GM12801 (cell line): ENCODE measurements around the gene SCUBE3.

ENCODE experiments used
- TF ChIP-seq, protein P1 (sequence below): IDR thresholded peaks from one replicate; pipeline ENCODE4 v1.5.1; 2011; ENCODE audit warnings: control low read depth; ENCODE audit not compliant: insufficient read length; ENCODE audit errors: extremely low read depth

Gene SCUBE3

DNA sequence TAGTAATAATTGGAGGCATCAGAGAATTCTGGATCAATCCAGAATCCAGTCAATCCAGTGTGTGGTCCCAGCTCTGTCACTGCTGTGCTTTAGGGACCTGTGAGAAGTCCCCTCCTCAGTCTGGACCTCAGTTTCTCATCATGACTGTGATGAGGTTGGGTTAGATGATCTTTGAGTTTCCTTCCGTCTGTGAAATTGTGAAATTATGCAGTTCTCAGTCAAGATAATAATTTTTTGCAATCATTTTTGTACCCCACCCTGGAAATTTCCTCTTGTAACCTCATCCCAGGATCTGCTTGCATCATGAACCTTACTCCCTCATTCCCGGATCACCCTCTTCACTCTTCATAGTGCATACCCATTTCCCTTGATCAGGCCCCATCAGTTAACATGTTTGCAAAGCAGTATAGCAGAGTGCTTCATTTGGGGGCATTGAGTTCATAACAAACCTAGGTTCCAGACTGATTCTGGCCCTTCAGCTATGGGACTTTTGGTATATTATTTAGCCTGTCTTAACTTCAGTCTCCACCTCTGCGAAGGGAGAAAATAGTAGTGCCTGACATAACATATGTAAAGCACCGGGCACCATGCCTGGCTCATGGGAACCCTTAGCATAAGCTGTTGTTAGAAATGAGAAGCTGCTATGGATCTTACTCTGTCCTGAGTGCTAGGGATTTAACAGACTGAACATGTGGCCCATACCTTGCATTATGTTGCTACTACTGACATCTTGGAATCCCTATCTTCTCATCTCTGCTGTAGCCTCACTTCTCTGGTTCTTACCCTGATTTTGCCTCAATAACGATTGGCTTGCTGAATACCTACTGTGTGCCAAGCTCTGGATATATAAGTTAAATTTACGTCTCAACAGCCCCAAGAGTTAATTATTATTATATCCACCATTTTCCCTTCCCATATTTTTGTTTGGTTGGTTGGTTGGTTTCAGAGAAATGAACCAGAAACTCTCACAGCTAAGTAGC lies 47.1 kb downstream of the SCUBE3 start:
- TF ChIP-seq, protein P1, sequence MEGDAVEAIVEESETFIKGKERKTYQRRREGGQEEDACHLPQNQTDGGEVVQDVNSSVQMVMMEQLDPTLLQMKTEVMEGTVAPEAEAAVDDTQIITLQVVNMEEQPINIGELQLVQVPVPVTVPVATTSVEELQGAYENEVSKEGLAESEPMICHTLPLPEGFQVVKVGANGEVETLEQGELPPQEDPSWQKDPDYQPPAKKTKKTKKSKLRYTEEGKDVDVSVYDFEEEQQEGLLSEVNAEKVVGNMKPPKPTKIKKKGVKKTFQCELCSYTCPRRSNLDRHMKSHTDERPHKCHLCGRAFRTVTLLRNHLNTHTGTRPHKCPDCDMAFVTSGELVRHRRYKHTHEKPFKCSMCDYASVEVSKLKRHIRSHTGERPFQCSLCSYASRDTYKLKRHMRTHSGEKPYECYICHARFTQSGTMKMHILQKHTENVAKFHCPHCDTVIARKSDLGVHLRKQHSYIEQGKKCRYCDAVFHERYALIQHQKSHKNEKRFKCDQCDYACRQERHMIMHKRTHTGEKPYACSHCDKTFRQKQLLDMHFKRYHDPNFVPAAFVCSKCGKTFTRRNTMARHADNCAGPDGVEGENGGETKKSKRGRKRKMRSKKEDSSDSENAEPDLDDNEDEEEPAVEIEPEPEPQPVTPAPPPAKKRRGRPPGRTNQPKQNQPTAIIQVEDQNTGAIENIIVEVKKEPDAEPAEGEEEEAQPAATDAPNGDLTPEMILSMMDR, result no peak

DNA sequence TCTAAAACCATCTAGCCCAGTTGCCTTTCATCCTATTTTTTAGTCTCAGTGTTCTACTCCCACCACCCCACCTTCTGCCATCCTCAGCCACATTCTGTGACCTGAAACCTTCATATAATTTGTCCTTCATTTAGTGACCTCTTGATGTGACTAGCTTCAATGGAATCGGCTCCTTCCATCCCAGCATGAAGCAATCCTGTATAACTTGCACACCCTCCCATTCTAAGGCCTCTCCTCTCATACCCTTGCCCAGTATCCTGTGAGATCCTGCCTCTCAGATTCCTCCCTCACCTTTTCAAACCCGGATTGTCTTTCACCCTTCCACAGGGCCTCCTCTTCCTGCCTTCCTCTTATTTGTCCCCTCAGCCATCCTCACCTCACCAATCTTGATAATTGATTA lies 48.8 kb downstream of the SCUBE3 start:
- TF ChIP-seq, protein P1, result no peak

DNA sequence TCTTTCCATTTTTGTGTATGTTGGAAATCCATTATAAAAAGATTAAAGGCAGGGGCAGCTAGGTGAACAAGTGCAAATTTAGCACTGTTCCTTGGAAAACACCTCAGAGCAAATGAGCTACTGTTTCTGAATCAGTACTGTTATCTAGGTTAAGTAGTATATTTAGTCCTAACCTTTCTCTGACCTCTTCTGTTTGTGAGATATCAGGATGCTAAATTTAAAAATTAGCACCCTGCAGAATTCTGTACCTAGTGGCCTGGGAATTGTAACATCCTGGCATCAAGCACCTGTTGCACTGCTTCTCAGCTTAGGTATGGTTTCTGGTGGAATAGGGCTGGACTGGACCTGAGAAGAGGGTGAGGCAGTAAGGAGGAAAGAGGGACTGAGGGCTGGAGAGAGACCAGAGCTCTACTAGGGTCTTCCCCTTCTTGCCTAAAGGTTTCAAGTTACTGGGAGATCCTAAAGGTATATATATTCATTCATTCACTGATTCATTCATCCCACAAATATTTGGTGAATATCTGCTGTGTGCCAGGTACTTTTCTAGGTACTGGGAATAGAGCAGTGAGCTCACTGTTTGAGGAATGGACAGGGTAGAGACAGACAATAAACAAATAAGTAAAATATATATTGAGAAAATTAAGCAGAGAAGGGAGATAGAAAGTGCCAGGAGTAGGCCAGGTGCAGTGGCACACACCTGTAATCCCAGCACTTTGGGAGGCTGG lies 51.0 kb downstream of the SCUBE3 start:
- TF ChIP-seq, protein P1, result no peak

DNA sequence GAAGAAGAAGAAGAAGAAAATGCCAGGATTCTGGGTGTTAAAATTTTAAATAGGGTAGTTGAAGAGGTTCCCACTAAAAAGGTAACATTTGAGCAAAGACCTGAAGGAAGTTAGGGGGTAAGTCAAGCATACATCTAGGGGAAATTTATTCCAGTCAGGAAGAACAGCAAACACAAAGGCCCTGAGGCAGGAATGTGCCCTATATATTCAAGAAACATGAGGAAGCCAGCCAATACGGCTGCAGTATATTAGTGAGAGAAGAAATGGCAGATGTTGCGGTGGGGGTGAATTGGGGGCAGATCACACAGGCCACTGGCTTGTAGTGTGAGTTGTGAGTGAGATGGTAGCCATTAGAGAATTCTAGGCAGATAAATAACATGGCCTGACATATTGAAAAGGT lies 51.8 kb downstream of the SCUBE3 start:
- TF ChIP-seq, protein P1, result no peak

DNA sequence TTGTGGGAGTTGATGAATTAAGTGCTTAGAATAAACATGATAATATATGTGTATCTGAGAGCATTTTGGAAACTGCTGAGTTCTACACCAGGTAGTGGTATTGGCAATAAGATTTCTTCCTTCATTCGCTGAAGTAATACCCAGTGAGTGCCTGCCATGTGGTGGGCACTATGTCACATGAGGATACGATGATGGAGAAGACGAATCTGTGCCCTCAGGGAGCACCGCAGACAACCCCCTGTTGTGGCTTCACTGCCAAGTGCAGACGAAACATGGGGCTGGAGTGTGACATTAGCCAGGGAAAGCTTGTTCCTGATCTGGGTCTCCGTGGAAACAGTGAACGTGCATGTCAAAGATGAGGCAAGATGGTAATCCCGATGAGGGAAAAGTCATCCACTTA lies 53.7 kb downstream of the SCUBE3 start:
- TF ChIP-seq, protein P1, result no peak

DNA sequence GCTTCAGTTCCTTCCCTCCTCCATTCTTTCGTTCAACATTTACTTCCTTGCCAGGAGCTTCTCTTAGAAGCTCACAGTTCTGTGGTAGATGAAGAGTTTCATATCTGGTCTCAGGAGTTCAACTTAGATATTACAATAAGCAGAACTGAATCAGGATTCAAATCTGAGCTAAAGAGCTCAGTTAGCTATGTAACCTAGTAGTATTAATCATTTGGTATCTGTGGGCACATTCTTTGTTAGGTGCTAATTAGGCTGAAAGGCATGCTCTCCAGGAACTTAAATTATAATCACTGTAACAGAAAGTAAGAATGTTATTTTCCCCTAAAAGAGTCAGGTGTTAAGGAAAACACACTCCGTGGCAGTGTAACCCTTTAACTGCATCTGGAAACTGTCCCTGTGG lies 54.1 kb downstream of the SCUBE3 start:
- TF ChIP-seq, protein P1, result no peak

DNA sequence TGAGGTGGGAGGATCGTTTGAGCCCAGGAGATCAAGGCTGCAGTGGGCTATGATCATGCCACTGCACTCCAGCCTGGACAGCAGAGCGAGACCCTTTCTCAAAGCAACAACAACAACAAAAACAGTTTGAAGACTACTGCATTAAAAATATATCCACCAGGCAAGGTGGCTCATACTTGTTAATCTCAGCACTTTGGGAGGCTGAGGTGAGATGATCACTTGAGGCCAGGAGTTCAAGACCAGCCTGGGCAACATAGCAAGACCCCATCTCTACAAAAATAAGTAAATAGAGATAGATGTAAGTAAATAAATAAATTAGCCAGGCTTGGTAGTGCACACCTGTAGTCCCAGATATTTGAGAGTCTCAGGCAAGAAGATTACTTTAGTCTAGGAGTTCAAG lies 58.2 kb downstream of the SCUBE3 start:
- TF ChIP-seq, protein P1, result no peak
